Upper lobe of left lung (tissue), 6 donors: Measurements from ENCODE around the gene KLHL29. TPM values are rescaled to one million over a fixed set of nuclear protein-coding genes. Genes with fewer than 3 reads are reported as not detected.
A peak's percentile ranks its signal among the peaks of the same experiment; 100 is the strongest.

Experiments used
- ATAC-seq, 2 donors: fragments of 200-7000 bp; cut with Tn5 transposase; one replicate each; pipeline ENCODE4 v1.9.1; 2022; ENCODE audit warnings: mild to moderate bottlenecking in 2 of 2, moderate library complexity in 2 of 2; ENCODE audit not compliant: low FRiP score in 2 of 2
- DNase-seq, 2 donors: peaks; one replicate each; pipeline ENCODE4 v3.0.0-alpha.2; 2019 to 2020
- H3K27ac ChIP-seq, 4 donors: fragments of 200-600 bp; sonication (generic); one replicate each; pipeline ENCODE4 v1.5.1; 2016 to 2019
- H3K27me3 ChIP-seq, 4 donors: fragments of 200-600 bp; sonication (generic); one replicate each; pipeline ENCODE4 v1.5.1; 2017 to 2019
- H3K36me3 ChIP-seq, 4 donors: fragments of 200-600 bp; sonication (generic); one replicate each; pipeline ENCODE4 v1.5.1; 2016 to 2019
- H3K4me1 ChIP-seq, 4 donors: fragments of 200-600 bp; sonication (generic); one replicate each; pipeline ENCODE4 v1.5.1; 2018 to 2019
- H3K4me3 ChIP-seq, 4 donors: fragments of 200-600 bp; sonication (generic); one replicate each; pipeline ENCODE4 v1.5.1; 2017 to 2019; ENCODE audit warnings: mild to moderate bottlenecking in 2 of 4, moderate library complexity in 1 of 4
- H3K9me3 ChIP-seq, 4 donors: fragments of 200-600 bp; sonication (generic); one replicate each; pipeline ENCODE4 v1.5.1; 2018 to 2019
- EP300 ChIP-seq, 4 donors: sonication (generic); formaldehyde crosslinking; IDR thresholded peaks; one replicate each; pipeline ENCODE4 v1.5.1; 2017; ENCODE audit warnings: antibody characterized with exemption in 4 of 4, control low read depth in 2 of 4
- POLR2A ChIP-seq, 4 donors: fragments of 450-650 bp; IDR thresholded peaks; one replicate each; pipeline ENCODE4 v1.5.1; 2016 to 2017; ENCODE audit warnings: antibody characterized with exemption in 4 of 4, mild to moderate bottlenecking in 2 of 4
- POLR2AphosphoS5 ChIP-seq, 2 donors: sonication (generic); formaldehyde crosslinking; IDR thresholded peaks; one replicate each; pipeline ENCODE4 v1.5.1; 2017; ENCODE audit warnings: antibody characterized with exemption in 2 of 2
- WGBS, 2 donors: methylation state at CpG; one replicate each; pipeline ENCODE4 v1.1.5; 2017 to 2018; 5-methylcytosine and 5-hydroxymethylcytosine counted together
- total RNA-seq, 6 donors: library from RNA; depleted of rRNA in 4 of 6; stranded (reverse); fragments of >200 nt in 4 of 6; gene quantifications; one replicate each; pipeline versions ENCODE4 v1.1.0 to v1.2.1, GENCODE V29; 2016 to 2021
- TF ChIP-seq, protein P1 (sequence below), 6 experiments: fragments of 450-650 bp in 4 of 6; fragments of 200-600 bp in 2 of 6; sonication (generic) in 2 of 6; IDR thresholded peaks; one replicate each; pipeline ENCODE4 v1.5.1; 2016 to 2019; ENCODE audit warnings: antibody characterized with exemption in 6 of 6
- donor health status: DM: no; HTN: no; CAD: no; lungs with moderate emphysema.
- donor health status: DM: no; HTN: yes; CAD: no; lungs with severe emphysema.

Gene KLHL29
- total RNA-seq, 6 donors from 2014 or later, result 8.6 to 34.4 (median 18.2) TPM

DNA sequence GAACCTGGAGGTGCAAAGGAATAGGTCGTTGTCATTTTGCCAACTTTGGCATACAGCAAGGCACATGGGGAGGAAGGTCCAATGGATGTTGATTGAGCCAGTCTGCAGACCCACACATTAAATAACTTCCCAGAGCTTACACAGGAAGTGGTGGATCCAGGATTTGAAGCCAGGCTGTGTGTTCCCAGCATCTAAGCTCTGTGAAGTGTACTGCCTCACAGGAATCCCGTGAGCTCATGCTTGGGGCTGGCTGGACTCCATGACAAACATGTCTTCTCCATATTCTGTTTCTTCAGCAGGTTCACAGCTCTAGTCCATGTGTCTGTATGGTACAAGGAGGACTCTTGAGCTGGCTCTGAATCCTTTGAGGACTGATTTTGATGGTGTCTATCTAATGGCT, 63.9 kb downstream of the KLHL29 start:
- ATAC-seq, result no peak
- no peak for DNase-seq
- 89 to 93% methylated on average over 2 of the region's 2 CpGs for WGBS, 2 donors

GRCh38 chr2:23449413-23449812, 64.4 kb downstream of the KLHL29 start:
- no peak for DNase-seq
- Histone ChIP-seq H3K36me3 (no peaks in the 10 kb centered on the region), H3K4me3 (no peak overlapping the region), H3K27me3 (no peaks in the 10 kb centered on the region), H3K27ac (no peak overlapping the region), H3K4me1 (peaks cover 0 to 12% (median 9%) of the 10 kb centered on the region in 4 donors), H3K9me3 (no peaks in the 10 kb centered on the region)
- peak in 1 of 2 donors; percentile 41 for ATAC-seq
- TF ChIP-seq, protein P1, sequence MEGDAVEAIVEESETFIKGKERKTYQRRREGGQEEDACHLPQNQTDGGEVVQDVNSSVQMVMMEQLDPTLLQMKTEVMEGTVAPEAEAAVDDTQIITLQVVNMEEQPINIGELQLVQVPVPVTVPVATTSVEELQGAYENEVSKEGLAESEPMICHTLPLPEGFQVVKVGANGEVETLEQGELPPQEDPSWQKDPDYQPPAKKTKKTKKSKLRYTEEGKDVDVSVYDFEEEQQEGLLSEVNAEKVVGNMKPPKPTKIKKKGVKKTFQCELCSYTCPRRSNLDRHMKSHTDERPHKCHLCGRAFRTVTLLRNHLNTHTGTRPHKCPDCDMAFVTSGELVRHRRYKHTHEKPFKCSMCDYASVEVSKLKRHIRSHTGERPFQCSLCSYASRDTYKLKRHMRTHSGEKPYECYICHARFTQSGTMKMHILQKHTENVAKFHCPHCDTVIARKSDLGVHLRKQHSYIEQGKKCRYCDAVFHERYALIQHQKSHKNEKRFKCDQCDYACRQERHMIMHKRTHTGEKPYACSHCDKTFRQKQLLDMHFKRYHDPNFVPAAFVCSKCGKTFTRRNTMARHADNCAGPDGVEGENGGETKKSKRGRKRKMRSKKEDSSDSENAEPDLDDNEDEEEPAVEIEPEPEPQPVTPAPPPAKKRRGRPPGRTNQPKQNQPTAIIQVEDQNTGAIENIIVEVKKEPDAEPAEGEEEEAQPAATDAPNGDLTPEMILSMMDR (IDR thresholded peaks at IDR 0.05), result no peak
- TF ChIP-seq EP300 (IDR thresholded peaks at IDR 0.05) (no peak), POLR2AphosphoS5 (IDR thresholded peaks at IDR 0.05) (no peak)

More for the DNA sequence above, 63.9 kb downstream of the KLHL29 start:
- H3K27me3 ChIP-seq, result no peaks in the 10 kb centered on the region
- peaks cover 0 to 8% (median 7%) of the 10 kb centered on the region in 4 donors for H3K4me1 ChIP-seq
- H3K36me3 ChIP-seq, result no peaks in the 10 kb centered on the region
- no peak overlapping the region for H3K27ac ChIP-seq
- H3K4me3 ChIP-seq, result no peak overlapping the region
- TF ChIP-seq EP300 (IDR thresholded peaks at IDR 0.05) (no peak), POLR2A (IDR thresholded peaks at IDR 0.05) (no peak), POLR2AphosphoS5 (IDR thresholded peaks at IDR 0.05) (no peak)
- TF ChIP-seq, protein P1 (IDR thresholded peaks at IDR 0.05), result no peak
- no peaks in the 10 kb centered on the region for H3K9me3 ChIP-seq

DNA sequence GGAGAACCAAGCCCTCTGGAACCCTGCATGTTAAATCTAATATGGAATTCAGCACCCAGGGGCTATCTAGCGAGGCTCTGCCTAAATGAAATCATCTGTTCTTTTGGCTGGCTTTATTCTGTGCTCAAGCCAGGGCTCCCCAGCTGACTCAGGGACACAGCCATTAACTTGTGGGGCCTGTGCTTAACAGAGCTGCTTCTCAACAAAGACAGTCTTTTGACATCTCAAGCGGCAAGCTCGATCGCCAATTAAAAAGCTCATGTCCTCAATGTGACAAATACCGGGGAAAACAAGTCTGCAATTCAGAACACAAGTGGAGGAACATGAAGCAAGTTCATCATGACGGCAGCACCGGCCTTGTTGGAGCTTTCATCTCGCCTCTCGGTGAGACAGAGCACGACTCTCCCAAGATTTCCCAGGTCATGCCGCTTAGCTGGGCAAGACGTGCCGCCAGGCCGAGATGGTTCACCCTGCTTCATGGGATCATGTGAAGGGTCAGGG, 64.9 kb downstream of the KLHL29 start:
- DNase-seq (no peak), ATAC-seq (peak in 1 of 2 donors; percentile 64)
- H3K27ac ChIP-seq, result no peak overlapping the region
- WGBS, 2 donors, result 91 to 96% methylated on average over 14 of the region's 14 CpGs
- no peaks in the 10 kb centered on the region for H3K36me3 ChIP-seq
- peaks cover 0 to 15% (median 9%) of the 10 kb centered on the region in 4 donors for H3K4me1 ChIP-seq
- TF ChIP-seq POLR2AphosphoS5 (IDR thresholded peaks at IDR 0.05) (no peak), POLR2A (IDR thresholded peaks at IDR 0.05) (no peak), EP300 (IDR thresholded peaks at IDR 0.05) (no peak)
- TF ChIP-seq, protein P1 (IDR thresholded peaks at IDR 0.05), result no peak
- no peak overlapping the region for H3K4me3 ChIP-seq
- no peaks in the 10 kb centered on the region for H3K27me3 ChIP-seq
- no peaks in the 10 kb centered on the region for H3K9me3 ChIP-seq

- WGBS, 2 donors, result 64 to 77% methylated on average over 4 to 5 of the region's 5 CpGs
- Histone ChIP-seq H3K4me3 (no peak overlapping the region), H3K36me3 (no peaks in the 10 kb centered on the region), H3K9me3 (no peaks in the 10 kb centered on the region), H3K27me3 (no peaks in the 10 kb centered on the region), H3K27ac (no peak overlapping the region), H3K4me1 (peaks cover 0 to 18% (median 9%) of the 10 kb centered on the region in 4 donors)
- DNase-seq (no peak), ATAC-seq (no peak)
- TF ChIP-seq POLR2AphosphoS5 (IDR thresholded peaks at IDR 0.05), result no peak
- TF ChIP-seq POLR2A (IDR thresholded peaks at IDR 0.05), result no peak
- TF ChIP-seq, protein P1 (IDR thresholded peaks at IDR 0.05), result no peak
- no peak for TF ChIP-seq EP300 (IDR thresholded peaks at IDR 0.05)
Observed at GRCh38 chr2:23452372-23452771, 67.4 kb downstream of the KLHL29 start.

DNA sequence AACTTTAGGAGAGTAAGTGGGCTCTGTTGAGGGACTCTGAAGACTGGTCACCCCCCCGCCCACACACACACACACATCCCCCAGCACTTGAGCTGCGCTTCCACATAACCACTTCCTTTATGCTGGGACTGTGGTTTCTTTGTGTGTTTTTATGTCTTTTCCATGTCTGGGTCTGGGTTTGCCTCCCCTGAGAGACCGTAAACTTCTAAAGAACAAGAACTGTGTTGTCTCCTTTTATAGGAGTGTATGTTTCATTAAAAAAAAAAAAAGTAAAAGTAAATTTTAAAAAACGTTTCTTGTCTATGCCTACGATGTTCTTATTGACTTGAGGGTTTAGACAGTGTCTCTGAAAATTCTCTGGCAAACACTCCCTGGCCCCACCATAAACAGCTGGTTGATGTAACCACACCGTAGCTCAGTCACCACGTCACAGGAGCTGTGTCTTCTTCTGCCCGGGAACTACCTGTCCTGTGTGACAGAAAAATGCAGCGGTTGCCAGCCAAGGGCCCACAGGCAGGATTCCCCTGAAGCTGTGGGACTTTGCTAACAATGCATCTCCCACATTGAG, 68.0 kb downstream of the KLHL29 start:
- no peaks in the 10 kb centered on the region for H3K9me3 ChIP-seq
- no peak overlapping the region for H3K27ac ChIP-seq
- H3K27me3 ChIP-seq, result no peaks in the 10 kb centered on the region
- H3K4me1 ChIP-seq, result peaks cover 0 to 18% (median 9%) of the 10 kb centered on the region in 4 donors
- H3K36me3 ChIP-seq, result no peaks in the 10 kb centered on the region
- no peak for DNase-seq
- 45 to 54% methylated on average over 9 of the region's 9 CpGs for WGBS, 2 donors
- H3K4me3 ChIP-seq, result no peak overlapping the region
- TF ChIP-seq, protein P1 (IDR thresholded peaks at IDR 0.05), result no peak
- TF ChIP-seq EP300 (IDR thresholded peaks at IDR 0.05), result no peak
- no peak for TF ChIP-seq POLR2A (IDR thresholded peaks at IDR 0.05)
- no peak for TF ChIP-seq POLR2AphosphoS5 (IDR thresholded peaks at IDR 0.05)
- ATAC-seq, result no peak
